GM12864 (cell line): Measurements from ENCODE around the gene NXPE3.

Experiments used
- DNase-seq: peaks from one replicate; pipeline ENCODE4 v3.0.0-alpha.2; 2011; ENCODE audit warnings: low read depth
- H3K4me3 ChIP-seq: 2 replicates; pipeline ENCODE4 v1.5.1; 2011; ENCODE audit warnings: mild to moderate bottlenecking, low read depth, low read length, control low read depth
- CTCF ChIP-seq: IDR thresholded peaks from 2 replicates; pipeline ENCODE4 v1.5.1; 2011; ENCODE audit warnings: low read depth, mild to moderate bottlenecking, moderate library complexity, low read length, control low read depth, inconsistent platforms; ENCODE audit errors: missing control alignments

NXPE3 gene

GRCh38 chr3:101803939-101804338 lies 24.9 kb downstream of the NXPE3 start:
- no peak overlapping the region for H3K4me3 ChIP-seq
- TF ChIP-seq CTCF: no peak
- DNase-seq: no peak

GRCh38 chr3:101806491-101806890 lies 27.5 kb downstream of the NXPE3 start:
- DNase-seq: no peak
- no peak for TF ChIP-seq CTCF
- no peak overlapping the region for H3K4me3 ChIP-seq

- no peak for DNase-seq
- H3K4me3 ChIP-seq: no peak overlapping the region
- no peak for TF ChIP-seq CTCF
Observed at GRCh38 chr3:101807888-101808287, 28.9 kb downstream of the NXPE3 start.

GRCh38 chr3:101809178-101810021 lies 30.4 kb downstream of the NXPE3 start:
- no peak for DNase-seq
- no peak overlapping the region for H3K4me3 ChIP-seq
- peak; percentile 67 for TF ChIP-seq CTCF

- no peak overlapping the region for H3K4me3 ChIP-seq
- no peak for TF ChIP-seq CTCF
Observed at GRCh38 chr3:101810022-101810418, 31.0 kb downstream of the NXPE3 start.

GRCh38 chr3:101811875-101812274 lies 32.9 kb downstream of the NXPE3 start:
- DNase-seq: no peak
- H3K4me3 ChIP-seq: no peak overlapping the region
- TF ChIP-seq CTCF: no peak

More at GRCh38 chr3:101810022-101810418, 31.0 kb downstream of the NXPE3 start:
- DNase-seq: no peak

- TF ChIP-seq CTCF: no peak
- no peak overlapping the region for H3K4me3 ChIP-seq
- no peak for DNase-seq
Observed at GRCh38 chr3:101812895-101813294, 33.9 kb downstream of the NXPE3 start.
